ENCODE measurements around the gene MROH7.

DNA sequence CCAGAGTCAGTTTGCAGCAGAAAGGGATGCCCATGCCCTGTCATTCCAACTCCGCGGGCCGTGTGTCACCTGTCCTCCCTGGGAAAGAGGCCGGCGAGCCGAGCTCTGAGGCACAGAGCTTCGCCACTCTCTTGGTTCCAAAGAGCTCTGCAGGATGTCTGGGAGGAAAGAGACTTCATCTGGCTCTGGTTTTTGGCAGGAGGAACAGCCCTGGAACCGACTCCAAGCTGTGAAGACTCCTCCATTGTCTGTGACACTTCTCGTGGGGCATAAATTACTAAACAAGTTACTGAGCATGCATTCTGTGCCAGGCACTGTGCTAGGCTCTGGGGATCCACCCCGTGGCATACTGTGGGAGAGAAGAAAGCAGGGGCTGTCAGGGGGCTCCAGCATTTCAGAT is 14.4 kb upstream of the MROH7 start:
- TF ChIP-seq YY1 (IDR thresholded peaks at IDR 0.05; ENCODE audit: insufficient read depth, insufficient read length) (no peak), ZNF274 (IDR thresholded peaks at IDR 0.05; ENCODE audit: low read depth, low read length) (no peak)

Data from NT2/D1 (cell line).